GM12892 (cell line): ENCODE data around the gene SLC9A9.
"Not testable (repeated sequence)": the region's sequence is repeated elsewhere in the genome, so short reads cannot be mapped to it uniquely, and the experiment has no call there.

ENCODE experiments used
- DNase-seq: peaks from one replicate; pipeline ENCODE4 v3.0.0; 2011; ENCODE audit not compliant: insufficient read length
- FAIRE-seq: peaks from 2 replicates; lab custom pipeline; 2011; peaks lifted over from hg19 to GRCh38; lab: Jason Lieb, UNC
- POLR2A ChIP-seq: IDR thresholded peaks from 2 replicates; pipeline ENCODE4 v1.6.1; 2011; ENCODE audit warnings: low read depth, low read length, control low read depth
- POLR2AphosphoS5 ChIP-seq: IDR thresholded peaks from 2 replicates; pipeline ENCODE4 v1.6.1; 2011; ENCODE audit warnings: low read depth, low read length, control low read depth
- TAF1 ChIP-seq: IDR thresholded peaks from 2 replicates; pipeline ENCODE4 v1.6.1; 2011; ENCODE audit warnings: low read depth, mild to moderate bottlenecking, control low read depth, low read length, borderline replicate concordance

SLC9A9 gene

GRCh38 chr3:143697975-143698374 is 150.3 kb downstream of the SLC9A9 start:
- DNase-seq: no peak

GRCh38 chr3:143695333-143695732 is 152.9 kb downstream of the SLC9A9 start:
- FAIRE-seq, DNase-seq: not testable (repeated sequence)

More at GRCh38 chr3:143697975-143698374, 150.3 kb downstream of the SLC9A9 start:
- TF ChIP-seq POLR2AphosphoS5: no peak
- no peak for TF ChIP-seq POLR2A
- TF ChIP-seq TAF1: no peak
- no peak for FAIRE-seq

DNA sequence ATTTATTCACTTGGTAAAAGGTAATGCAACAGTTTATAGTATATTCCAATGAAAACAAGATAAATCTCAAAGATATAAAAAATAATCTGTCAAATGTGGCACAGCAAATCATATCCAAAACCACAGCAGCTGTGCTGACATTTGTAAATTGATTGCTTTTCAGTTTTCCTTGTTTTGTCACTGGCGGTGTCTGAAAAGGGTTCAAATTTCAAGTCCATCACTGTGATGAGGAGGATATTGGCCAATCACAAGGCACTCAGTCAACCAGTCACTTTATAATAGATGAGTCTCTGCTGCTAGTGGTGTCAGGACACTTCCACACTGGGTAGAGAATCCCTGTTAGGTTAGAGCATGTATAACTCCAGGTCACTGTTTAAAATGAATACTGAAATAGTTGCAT is 154.8 kb downstream of the SLC9A9 start:
- no peak for TF ChIP-seq TAF1
- TF ChIP-seq POLR2AphosphoS5: no peak
- no peak for TF ChIP-seq POLR2A
- no peak for FAIRE-seq
- no peak for DNase-seq

GRCh38 chr3:143686638-143687197 is 161.6 kb downstream of the SLC9A9 start:
- FAIRE-seq: no peak
- no peak for TF ChIP-seq TAF1
- no peak for TF ChIP-seq POLR2AphosphoS5
- TF ChIP-seq POLR2A: no peak
- DNase-seq: no peak

DNA sequence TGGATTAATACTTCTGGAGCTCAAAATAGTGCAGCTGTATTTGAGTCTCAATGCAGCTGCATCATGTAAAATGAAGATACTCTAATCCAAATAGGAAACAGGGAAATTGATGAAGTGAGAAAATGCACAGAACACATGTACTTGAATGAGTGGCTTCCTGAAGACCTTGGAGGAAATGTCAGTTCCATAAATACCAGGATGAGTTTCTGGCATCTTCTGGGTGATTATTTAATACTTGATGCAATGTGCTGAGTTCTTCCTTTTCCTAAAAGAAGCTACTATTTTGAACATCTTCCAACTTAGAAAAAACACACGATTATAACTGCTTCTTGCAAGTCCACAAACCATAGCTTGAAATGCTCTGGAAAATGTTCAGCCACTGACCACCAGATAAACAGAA is 162.8 kb downstream of the SLC9A9 start:
- FAIRE-seq (no peak), DNase-seq (no peak)
- TF ChIP-seq POLR2A (no peak), TAF1 (no peak), POLR2AphosphoS5 (no peak)

- FAIRE-seq (no peak), DNase-seq (no peak)
- TF ChIP-seq TAF1 (no peak), POLR2AphosphoS5 (no peak), POLR2A (no peak)
Observed at GRCh38 chr3:143677430-143677829, 170.8 kb downstream of the SLC9A9 start.

- TF ChIP-seq POLR2AphosphoS5: no peak
- TF ChIP-seq TAF1: no peak
- TF ChIP-seq POLR2A: no peak
- no peak for FAIRE-seq
- no peak for DNase-seq
Observed at GRCh38 chr3:143676747-143677146, 171.5 kb downstream of the SLC9A9 start.

DNA sequence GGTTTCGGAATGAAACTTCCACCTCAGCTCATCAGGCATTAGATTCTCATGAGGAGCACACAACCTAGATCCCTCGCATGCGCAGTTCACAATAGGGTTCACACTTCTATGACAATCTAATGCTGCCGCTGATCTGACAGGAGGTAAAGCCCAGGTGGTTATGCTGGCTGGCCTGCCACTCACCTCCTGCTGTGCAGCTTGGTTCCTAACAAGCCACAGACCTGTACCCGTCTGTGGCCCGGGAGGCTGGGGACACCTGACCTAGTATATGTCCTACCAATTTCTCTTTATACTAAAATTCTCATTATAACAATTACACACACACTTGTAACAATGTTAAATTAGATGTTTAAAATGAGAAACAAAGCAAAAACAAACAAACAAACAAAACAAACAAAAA is 172.2 kb downstream of the SLC9A9 start:
- DNase-seq (no peak), FAIRE-seq (no peak)
- TF ChIP-seq POLR2A: no peak
- TF ChIP-seq TAF1: no peak
- no peak for TF ChIP-seq POLR2AphosphoS5

DNA sequence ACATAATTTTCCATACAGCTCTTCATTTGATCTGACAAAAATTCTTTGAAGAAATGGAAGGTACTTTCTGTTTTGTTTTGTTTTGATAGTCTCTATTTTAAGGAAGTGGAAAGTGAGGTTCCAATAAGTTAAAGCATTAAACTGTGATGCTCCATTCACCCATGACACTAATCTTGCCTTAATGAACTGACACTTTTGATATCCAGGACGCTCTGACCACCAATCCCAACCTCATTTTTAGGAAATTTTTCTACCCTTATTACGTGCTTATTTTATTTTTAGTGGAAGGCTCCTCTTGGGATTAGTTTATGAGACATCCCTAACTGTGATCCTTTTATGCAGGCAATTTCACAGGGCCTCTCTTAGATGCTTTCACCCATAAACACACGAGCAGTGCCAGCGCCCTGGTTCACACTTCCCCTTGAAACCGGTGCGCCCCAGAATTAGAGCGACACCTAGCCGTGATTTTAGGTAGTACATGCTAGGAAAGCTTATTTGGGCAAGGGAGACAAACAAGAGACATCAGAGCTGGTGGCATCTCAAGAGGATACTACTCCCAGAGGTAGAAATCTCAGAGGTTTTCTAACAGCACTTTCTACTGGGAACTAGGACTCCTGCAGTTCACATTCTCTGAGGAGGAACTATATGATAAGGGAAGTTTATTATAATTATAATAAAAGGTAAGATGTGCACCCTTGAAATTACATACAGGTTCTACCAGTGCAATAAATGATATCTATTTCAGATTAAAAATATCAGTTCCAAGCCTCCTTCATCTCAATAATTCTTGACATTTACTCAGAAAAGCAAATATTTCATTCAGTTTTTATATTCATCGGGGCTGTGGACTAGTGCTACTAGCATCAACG is 173.9 kb downstream of the SLC9A9 start:
- no peak for TF ChIP-seq TAF1
- no peak for TF ChIP-seq POLR2AphosphoS5
- no peak for TF ChIP-seq POLR2A
- DNase-seq (peak; percentile 35), FAIRE-seq (peak; percentile 99)

DNA sequence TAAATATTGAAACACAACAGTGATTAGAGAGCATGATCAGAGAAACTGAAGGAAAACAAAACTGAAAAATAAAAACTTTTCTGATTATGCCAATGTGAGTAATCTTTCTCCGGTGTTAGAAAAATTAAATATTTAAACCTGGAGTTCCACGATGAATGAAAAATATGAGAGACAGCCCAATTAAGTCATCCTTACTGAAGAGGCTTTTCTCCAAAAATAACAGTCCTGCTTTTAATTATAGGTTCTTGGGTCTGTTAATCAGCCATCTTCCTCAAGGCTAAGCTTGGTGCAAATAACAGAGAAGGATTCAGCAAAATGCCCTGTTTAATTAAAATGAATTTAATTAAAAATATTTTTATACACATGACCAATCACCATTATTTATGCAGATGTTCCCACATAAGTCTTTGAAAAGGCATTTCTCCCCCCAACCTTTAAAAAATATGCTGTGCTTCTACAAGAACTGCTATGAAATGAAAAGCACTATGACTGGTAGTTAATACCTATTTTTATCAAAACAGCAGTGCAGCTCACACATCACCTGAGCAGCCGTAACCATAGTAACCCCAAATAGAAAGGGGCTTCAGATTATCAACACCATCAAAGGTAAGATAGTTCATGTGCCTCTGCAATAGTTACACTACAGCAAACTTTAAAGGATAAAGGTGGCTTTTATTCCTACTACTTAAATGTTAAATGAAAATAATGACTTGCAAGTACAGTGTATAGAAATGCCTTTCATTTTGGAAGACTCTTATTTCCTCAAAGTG is 175.7 kb downstream of the SLC9A9 start:
- no peak for DNase-seq
- TF ChIP-seq POLR2A (no peak), TAF1 (no peak), POLR2AphosphoS5 (no peak)
- FAIRE-seq: no peak

DNA sequence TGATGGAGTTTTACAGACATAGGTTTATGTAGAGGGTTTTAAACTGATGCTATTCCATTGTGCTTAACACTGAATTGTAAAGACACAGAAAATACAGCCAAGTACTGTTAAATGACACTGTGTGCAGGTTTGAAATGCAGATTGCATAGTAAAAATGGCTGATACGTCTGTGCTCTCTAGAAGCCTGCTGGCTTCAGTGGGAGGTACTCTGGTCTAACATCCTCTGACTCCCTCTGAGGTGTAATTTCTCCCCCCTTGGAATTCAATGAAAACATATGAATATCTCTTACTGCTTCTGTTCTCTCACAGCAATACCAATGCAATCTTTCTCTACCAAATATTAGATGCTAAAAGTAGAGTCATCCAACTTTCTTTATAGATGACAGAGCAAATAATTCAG is 176.6 kb downstream of the SLC9A9 start:
- peak; percentile 72 for FAIRE-seq
- TF ChIP-seq POLR2A: no peak
- TF ChIP-seq POLR2AphosphoS5: no peak
- no peak for TF ChIP-seq TAF1

More for the DNA sequence above, 176.6 kb downstream of the SLC9A9 start:
- no peak for DNase-seq
